ENCODE results near the gene SFTA2. TPM values are rescaled to one million over a fixed set of nuclear protein-coding genes. Genes with fewer than 3 reads are reported as not detected.

SFTA2 gene
- total and polyA plus RNA-seq, 10 of the 15 experiments (the other 5 are each of a cell fraction or from before 2014, with no cell fraction given) = 0.15 to 0.92 (median 0.33) TPM; not detected in 4

DNA sequence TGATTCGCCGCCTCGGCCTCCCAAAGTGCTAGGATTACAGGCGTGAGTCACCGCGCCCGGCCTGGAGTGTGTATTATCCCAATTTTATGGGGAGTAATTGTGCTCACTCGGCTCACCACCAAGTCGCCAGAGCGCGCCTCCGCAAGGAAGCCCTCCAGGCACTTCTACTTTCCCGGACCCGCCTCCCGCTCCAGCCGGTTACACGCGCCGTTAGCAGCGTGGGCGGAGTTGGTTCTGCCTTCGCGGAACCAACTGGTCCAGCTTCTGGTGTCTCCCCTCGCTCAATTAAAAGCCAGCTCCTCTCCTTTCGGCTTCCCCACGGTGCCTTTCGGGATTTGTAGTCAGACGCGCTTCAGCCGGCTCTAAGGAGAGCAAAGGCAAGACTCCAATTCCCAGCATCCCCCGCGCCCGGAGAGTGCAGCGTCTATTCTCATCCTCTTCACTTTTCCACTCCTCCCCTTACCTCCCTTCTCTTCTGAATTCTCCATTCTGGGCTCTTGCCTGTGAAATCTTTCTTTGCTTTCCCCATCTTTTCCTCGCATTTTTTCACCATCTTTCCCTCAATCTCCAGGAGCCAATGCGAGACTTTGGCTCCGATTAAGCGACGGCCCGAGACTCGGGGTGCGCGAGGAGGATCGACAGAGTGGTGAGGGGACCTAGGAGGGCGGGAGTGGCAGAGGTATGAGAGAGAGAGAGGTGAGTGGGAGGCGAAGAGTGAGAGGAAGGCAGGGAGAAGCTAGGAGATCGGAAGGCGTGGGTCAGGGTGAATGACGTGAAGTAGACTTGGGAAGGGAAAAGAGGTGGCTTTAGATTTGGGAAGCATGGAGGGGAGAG, 24.0 kb downstream of the SFTA2 start, which contains the start of gene GTF2H4 (continued):
- TF ChIP-seq, protein P1, sequence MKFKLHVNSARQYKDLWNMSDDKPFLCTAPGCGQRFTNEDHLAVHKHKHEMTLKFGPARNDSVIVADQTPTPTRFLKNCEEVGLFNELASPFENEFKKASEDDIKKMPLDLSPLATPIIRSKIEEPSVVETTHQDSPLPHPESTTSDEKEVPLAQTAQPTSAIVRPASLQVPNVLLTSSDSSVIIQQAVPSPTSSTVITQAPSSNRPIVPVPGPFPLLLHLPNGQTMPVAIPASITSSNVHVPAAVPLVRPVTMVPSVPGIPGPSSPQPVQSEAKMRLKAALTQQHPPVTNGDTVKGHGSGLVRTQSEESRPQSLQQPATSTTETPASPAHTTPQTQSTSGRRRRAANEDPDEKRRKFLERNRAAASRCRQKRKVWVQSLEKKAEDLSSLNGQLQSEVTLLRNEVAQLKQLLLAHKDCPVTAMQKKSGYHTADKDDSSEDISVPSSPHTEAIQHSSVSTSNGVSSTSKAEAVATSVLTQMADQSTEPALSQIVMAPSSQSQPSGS (IDR thresholded peaks at IDR 0.05; ENCODE audit: low read length) = no peak
- TF ChIP-seq GATAD2B (conservative IDR thresholded peaks at IDR 0.05; ENCODE audit: low read depth) (peak; percentile 79), FOS (IDR thresholded peaks at IDR 0.05; ENCODE audit: borderline replicate concordance, extremely low read depth, insufficient read length) (no peak), TCF12 (IDR thresholded peaks at IDR 0.05; ENCODE audit: low read depth, low read length) (peak; percentile 18; the same call in 1 of the 2 replicates), YY1 (IDR thresholded peaks at IDR 0.05; ENCODE audit: low read depth, low read length) (peak; percentile 79; the same call in 1 of the 2 replicates), MTA3 (IDR thresholded peaks at IDR 0.05; ENCODE audit: borderline replicate concordance, low read length) (no peak), SMAD5 (IDR thresholded peaks at IDR 0.05; ENCODE audit: low read depth) (no peak), RUNX3 (IDR thresholded peaks at IDR 0.05; ENCODE audit: low read length) (peak; percentile 59), WRNIP1 (IDR thresholded peaks at IDR 0.05; ENCODE audit: borderline replicate concordance, low read depth, low read length) (peak; percentile 99), KLF5 (IDR thresholded peaks at IDR 0.05; ENCODE audit: partially characterized antibody) (peak; percentile 90), KDM1A (IDR thresholded peaks at IDR 0.05; ENCODE audit: borderline replicate concordance) (peak; percentile 65; the same call in 1 of the 2 replicates), POLR2AphosphoS5 (IDR thresholded peaks at IDR 0.05; ENCODE audit: low read length) (peak; percentile 41; the same call in 1 of the 2 replicates), SMARCA5 (IDR thresholded peaks at IDR 0.05) (peak; percentile 100)
- TF ChIP-seq, protein P2, sequence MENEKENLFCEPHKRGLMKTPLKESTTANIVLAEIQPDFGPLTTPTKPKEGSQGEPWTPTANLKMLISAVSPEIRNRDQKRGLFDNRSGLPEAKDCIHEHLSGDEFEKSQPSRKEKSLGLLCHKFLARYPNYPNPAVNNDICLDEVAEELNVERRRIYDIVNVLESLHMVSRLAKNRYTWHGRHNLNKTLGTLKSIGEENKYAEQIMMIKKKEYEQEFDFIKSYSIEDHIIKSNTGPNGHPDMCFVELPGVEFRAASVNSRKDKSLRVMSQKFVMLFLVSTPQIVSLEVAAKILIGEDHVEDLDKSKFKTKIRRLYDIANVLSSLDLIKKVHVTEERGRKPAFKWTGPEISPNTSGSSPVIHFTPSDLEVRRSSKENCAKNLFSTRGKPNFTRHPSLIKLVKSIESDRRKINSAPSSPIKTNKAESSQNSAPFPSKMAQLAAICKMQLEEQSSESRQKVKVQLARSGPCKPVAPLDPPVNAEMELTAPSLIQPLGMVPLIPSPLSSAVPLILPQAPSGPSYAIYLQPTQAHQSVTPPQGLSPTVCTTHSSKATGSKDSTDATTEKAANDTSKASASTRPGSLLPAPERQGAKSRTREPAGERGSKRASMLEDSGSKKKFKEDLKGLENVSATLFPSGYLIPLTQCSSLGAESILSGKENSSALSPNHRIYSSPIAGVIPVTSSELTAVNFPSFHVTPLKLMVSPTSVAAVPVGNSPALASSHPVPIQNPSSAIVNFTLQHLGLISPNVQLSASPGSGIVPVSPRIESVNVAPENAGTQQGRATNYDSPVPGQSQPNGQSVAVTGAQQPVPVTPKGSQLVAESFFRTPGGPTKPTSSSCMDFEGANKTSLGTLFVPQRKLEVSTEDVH (IDR thresholded peaks at IDR 0.05; ENCODE audit: low read depth, partially characterized antibody) = peak; percentile 70
- TF ChIP-seq, protein P3, sequence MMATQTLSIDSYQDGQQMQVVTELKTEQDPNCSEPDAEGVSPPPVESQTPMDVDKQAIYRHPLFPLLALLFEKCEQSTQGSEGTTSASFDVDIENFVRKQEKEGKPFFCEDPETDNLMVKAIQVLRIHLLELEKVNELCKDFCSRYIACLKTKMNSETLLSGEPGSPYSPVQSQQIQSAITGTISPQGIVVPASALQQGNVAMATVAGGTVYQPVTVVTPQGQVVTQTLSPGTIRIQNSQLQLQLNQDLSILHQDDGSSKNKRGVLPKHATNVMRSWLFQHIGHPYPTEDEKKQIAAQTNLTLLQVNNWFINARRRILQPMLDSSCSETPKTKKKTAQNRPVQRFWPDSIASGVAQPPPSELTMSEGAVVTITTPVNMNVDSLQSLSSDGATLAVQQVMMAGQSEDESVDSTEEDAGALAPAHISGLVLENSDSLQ (IDR thresholded peaks at IDR 0.05) = peak; percentile 51
- TF ChIP-seq, protein P4, sequence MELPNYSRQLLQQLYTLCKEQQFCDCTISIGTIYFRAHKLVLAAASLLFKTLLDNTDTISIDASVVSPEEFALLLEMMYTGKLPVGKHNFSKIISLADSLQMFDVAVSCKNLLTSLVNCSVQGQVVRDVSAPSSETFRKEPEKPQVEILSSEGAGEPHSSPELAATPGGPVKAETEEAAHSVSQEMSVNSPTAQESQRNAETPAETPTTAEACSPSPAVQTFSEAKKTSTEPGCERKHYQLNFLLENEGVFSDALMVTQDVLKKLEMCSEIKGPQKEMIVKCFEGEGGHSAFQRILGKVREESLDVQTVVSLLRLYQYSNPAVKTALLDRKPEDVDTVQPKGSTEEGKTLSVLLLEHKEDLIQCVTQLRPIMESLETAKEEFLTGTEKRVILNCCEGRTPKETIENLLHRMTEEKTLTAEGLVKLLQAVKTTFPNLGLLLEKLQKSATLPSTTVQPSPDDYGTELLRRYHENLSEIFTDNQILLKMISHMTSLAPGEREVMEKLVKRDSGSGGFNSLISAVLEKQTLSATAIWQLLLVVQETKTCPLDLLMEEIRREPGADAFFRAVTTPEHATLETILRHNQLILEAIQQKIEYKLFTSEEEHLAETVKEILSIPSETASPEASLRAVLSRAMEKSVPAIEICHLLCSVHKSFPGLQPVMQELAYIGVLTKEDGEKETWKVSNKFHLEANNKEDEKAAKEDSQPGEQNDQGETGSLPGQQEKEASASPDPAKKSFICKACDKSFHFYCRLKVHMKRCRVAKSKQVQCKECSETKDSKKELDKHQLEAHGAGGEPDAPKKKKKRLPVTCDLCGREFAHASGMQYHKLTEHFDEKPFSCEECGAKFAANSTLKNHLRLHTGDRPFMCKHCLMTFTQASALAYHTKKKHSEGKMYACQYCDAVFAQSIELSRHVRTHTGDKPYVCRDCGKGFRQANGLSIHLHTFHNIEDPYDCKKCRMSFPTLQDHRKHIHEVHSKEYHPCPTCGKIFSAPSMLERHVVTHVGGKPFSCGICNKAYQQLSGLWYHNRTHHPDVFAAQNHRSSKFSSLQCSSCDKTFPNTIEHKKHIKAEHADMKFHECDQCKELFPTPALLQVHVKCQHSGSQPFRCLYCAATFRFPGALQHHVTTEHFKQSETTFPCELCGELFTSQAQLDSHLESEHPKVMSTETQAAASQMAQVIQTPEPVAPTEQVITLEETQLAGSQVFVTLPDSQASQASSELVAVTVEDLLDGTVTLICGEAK (IDR thresholded peaks at IDR 0.05; ENCODE audit: borderline replicate concordance) = peak; percentile 99
- TF ChIP-seq, protein P5, sequence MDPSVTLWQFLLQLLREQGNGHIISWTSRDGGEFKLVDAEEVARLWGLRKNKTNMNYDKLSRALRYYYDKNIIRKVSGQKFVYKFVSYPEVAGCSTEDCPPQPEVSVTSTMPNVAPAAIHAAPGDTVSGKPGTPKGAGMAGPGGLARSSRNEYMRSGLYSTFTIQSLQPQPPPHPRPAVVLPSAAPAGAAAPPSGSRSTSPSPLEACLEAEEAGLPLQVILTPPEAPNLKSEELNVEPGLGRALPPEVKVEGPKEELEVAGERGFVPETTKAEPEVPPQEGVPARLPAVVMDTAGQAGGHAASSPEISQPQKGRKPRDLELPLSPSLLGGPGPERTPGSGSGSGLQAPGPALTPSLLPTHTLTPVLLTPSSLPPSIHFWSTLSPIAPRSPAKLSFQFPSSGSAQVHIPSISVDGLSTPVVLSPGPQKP (IDR thresholded peaks at IDR 0.05; ENCODE audit: low read depth, low read length) = peak; percentile 59; the same call in 1 of the 2 replicates
- TF ChIP-seq, protein P6, sequence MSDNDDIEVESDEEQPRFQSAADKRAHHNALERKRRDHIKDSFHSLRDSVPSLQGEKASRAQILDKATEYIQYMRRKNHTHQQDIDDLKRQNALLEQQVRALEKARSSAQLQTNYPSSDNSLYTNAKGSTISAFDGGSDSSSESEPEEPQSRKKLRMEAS (IDR thresholded peaks at IDR 0.05; ENCODE audit: low read depth, low read length) = 0 out of 2 replicates have a peak, but pooled peaks have one; percentile 38
